ENCODE measurements around the gene TNFRSF8.

DNA sequence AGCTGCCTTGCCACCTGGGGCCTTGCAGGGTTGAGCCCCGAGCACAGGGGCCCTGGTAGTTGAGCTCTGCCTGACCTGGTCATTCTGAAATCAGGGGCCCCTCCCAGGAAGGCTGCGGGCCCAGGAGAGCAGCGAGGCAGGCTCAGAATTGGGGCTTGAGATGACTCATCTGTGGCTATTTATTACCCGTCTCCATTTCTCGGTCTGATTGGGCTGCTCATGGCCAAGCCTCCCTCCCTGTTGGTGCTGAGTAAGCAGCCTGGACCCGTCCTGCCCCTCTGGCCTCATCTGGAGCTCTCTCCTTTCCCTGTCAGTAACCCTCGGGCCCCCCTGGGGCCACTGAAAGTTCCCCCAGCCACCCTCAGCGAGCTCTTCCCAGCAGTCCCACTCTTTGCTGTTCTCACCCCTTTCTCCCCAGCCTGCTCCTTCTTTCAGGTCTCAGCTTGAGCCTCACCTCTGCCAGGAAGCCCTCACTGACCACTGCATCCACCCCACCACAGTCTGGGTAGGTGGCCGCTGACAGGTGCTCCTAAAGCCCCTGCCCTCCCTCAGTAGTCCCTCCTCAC, 11.0 kb upstream of the TNFRSF8 start:
- TF ChIP-seq KDM1A (IDR thresholded peaks at IDR 0.05; ENCODE audit: low read depth) (no peak), ZNF302 (CRISPR knock-in tag; IDR thresholded peaks at IDR 0.05) (no peak), POLR2A (IDR thresholded peaks at IDR 0.05; ENCODE audit: low read length) (no peak), BHLHE40 (IDR thresholded peaks at IDR 0.05; ENCODE audit: low read depth, low read length) (no peak), MYC (IDR thresholded peaks at IDR 0.05; ENCODE audit: borderline replicate concordance, low read length) (no peak), EP300 (IDR thresholded peaks at IDR 0.05) (no peak)
- TF ChIP-seq, protein P1, sequence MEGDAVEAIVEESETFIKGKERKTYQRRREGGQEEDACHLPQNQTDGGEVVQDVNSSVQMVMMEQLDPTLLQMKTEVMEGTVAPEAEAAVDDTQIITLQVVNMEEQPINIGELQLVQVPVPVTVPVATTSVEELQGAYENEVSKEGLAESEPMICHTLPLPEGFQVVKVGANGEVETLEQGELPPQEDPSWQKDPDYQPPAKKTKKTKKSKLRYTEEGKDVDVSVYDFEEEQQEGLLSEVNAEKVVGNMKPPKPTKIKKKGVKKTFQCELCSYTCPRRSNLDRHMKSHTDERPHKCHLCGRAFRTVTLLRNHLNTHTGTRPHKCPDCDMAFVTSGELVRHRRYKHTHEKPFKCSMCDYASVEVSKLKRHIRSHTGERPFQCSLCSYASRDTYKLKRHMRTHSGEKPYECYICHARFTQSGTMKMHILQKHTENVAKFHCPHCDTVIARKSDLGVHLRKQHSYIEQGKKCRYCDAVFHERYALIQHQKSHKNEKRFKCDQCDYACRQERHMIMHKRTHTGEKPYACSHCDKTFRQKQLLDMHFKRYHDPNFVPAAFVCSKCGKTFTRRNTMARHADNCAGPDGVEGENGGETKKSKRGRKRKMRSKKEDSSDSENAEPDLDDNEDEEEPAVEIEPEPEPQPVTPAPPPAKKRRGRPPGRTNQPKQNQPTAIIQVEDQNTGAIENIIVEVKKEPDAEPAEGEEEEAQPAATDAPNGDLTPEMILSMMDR (IDR thresholded peaks at IDR 0.05): no peak
- TF ChIP-seq, protein P2, sequence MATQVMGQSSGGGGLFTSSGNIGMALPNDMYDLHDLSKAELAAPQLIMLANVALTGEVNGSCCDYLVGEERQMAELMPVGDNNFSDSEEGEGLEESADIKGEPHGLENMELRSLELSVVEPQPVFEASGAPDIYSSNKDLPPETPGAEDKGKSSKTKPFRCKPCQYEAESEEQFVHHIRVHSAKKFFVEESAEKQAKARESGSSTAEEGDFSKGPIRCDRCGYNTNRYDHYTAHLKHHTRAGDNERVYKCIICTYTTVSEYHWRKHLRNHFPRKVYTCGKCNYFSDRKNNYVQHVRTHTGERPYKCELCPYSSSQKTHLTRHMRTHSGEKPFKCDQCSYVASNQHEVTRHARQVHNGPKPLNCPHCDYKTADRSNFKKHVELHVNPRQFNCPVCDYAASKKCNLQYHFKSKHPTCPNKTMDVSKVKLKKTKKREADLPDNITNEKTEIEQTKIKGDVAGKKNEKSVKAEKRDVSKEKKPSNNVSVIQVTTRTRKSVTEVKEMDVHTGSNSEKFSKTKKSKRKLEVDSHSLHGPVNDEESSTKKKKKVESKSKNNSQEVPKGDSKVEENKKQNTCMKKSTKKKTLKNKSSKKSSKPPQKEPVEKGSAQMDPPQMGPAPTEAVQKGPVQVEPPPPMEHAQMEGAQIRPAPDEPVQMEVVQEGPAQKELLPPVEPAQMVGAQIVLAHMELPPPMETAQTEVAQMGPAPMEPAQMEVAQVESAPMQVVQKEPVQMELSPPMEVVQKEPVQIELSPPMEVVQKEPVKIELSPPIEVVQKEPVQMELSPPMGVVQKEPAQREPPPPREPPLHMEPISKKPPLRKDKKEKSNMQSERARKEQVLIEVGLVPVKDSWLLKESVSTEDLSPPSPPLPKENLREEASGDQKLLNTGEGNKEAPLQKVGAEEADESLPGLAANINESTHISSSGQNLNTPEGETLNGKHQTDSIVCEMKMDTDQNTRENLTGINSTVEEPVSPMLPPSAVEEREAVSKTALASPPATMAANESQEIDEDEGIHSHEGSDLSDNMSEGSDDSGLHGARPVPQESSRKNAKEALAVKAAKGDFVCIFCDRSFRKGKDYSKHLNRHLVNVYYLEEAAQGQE (IDR thresholded peaks at IDR 0.05): no peak

Measured in A549 (cell line).